ENCODE data around the gene CST8. TPM values are rescaled to one million over a fixed set of nuclear protein-coding genes. Genes with fewer than 3 reads are reported as not detected.

The CST8 gene
- polyA plus RNA-seq, 1 donor (not counting 4 experiments of a cell fraction or from before 2014, with no cell fraction given): not detected

DNA sequence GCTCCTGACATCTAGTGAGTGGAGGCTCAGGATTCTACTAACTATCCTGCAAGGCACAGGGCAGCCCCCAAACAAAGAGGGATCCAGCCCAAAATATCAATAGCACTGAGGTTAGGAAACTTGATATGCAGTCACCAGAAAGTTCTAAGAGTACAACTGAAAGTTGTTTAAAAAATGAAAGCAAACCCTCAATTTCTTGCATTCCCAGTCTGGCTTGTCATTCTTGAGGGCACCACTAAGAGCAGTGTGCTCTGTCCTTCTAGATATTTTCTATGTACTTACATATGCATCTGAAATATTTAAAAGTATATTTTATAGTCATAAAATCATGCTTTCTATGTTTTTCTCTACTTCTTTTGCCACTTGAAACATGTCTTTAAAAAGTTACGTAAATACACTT is 35.9 kb downstream of the CST8 start:
- no peak overlapping the region for H3K4me2 ChIP-seq (ENCODE audit: control insufficient read depth, extremely low read depth, insufficient read depth, low read depth, low read length)
- H3K9me1 ChIP-seq (ENCODE audit: control insufficient read depth, extremely low read depth, insufficient read depth, low read length): no peaks in the 10 kb centered on the region
- no peak overlapping the region for H3K9ac ChIP-seq (ENCODE audit: control insufficient read depth, extremely low read depth, insufficient read depth, low read length)
- H3K4me1 ChIP-seq (ENCODE audit: control insufficient read depth, extremely low read depth, insufficient read depth, low read length): no peaks in the 10 kb centered on the region
- no peaks in the 10 kb centered on the region for H4K20me1 ChIP-seq (ENCODE audit: control insufficient read depth, extremely low read depth, insufficient read depth, low read length)
- no peak for DNase-seq (ENCODE audit: low read depth, low spot score)
- H3K27ac ChIP-seq (ENCODE audit: control insufficient read depth, insufficient read depth, low read length): no peak overlapping the region
- H3K4me3 ChIP-seq (ENCODE audit: control insufficient read depth in 2 of 3, extremely low read depth in 1 of 3, insufficient read depth in 2 of 3, low read depth in 1 of 3, low read length in 3 of 3): no peak overlapping the region
- H3K36me3 ChIP-seq (ENCODE audit: control insufficient read depth in 2 of 2, extremely low read depth in 1 of 2, insufficient read depth in 2 of 2, low read length in 2 of 2): no peaks in the 10 kb centered on the region
- H3K27me3 ChIP-seq (ENCODE audit: control insufficient read depth, extremely low read depth, insufficient read depth, low read length): no peaks in the 10 kb centered on the region
- dilution Hi-C loops (cut with MboI; ENCODE audit: extremely low pct_ligation_motif_present, low sequenced_read_pairs): no loop called here
- TF ChIP-seq CTCF (optimal IDR thresholded peaks at IDR 0.05 in 1 of 3, IDR thresholded peaks at IDR 0.05 in 1 of 3, conservative IDR thresholded peaks at IDR 0.05 in 1 of 3; ENCODE audit: extremely low read depth in 1 of 3, insufficient read depth in 2 of 3, low read length in 3 of 3): no peak
- no peak for TF ChIP-seq EZH2 (IDR thresholded peaks at IDR 0.05; ENCODE audit: low read length)
- no peak for FAIRE-seq
- no peak overlapping the region for H2AFZ ChIP-seq (ENCODE audit: control insufficient read depth, low read length)
- H3K79me2 ChIP-seq (ENCODE audit: control insufficient read depth, insufficient read depth, low read length): no peaks in the 10 kb centered on the region
- peaks cover 5% of the 10 kb centered on the region for H3K9me3 ChIP-seq (ENCODE audit: control insufficient read depth, low read depth, low read length)

- Histone ChIP-seq H3K9me1 (ENCODE audit: control insufficient read depth, extremely low read depth, insufficient read depth, low read length) (no peaks in the 10 kb centered on the region), H3K9me3 (ENCODE audit: control insufficient read depth, low read depth, low read length) (peaks cover 5% of the 10 kb centered on the region), H3K4me2 (ENCODE audit: control insufficient read depth, extremely low read depth, insufficient read depth, low read depth, low read length) (no peak overlapping the region), H3K27ac (ENCODE audit: control insufficient read depth, insufficient read depth, low read length) (no peak overlapping the region), H3K27me3 (ENCODE audit: control insufficient read depth, extremely low read depth, insufficient read depth, low read length) (no peaks in the 10 kb centered on the region), H3K79me2 (ENCODE audit: control insufficient read depth, insufficient read depth, low read length) (no peaks in the 10 kb centered on the region), H4K20me1 (ENCODE audit: control insufficient read depth, extremely low read depth, insufficient read depth, low read length) (no peaks in the 10 kb centered on the region), H3K4me1 (ENCODE audit: control insufficient read depth, extremely low read depth, insufficient read depth, low read length) (no peaks in the 10 kb centered on the region), H3K36me3 (ENCODE audit: control insufficient read depth in 2 of 2, extremely low read depth in 1 of 2, insufficient read depth in 2 of 2, low read length in 2 of 2) (no peaks in the 10 kb centered on the region), H3K4me3 (ENCODE audit: control insufficient read depth in 2 of 3, extremely low read depth in 1 of 3, insufficient read depth in 2 of 3, low read depth in 1 of 3, low read length in 3 of 3) (no peak overlapping the region), H2AFZ (ENCODE audit: control insufficient read depth, low read length) (no peak overlapping the region), H3K9ac (ENCODE audit: control insufficient read depth, extremely low read depth, insufficient read depth, low read length) (no peak overlapping the region)
- TF ChIP-seq EZH2 (IDR thresholded peaks at IDR 0.05; ENCODE audit: low read length) (no peak), CTCF (optimal IDR thresholded peaks at IDR 0.05 in 1 of 3, IDR thresholded peaks at IDR 0.05 in 1 of 3, conservative IDR thresholded peaks at IDR 0.05 in 1 of 3; ENCODE audit: extremely low read depth in 1 of 3, insufficient read depth in 2 of 3, low read length in 3 of 3) (no peak)
- DNase-seq (ENCODE audit: low read depth, low spot score): peak; percentile 49
- no peak for FAIRE-seq
- dilution Hi-C loops (cut with MboI; ENCODE audit: extremely low pct_ligation_motif_present, low sequenced_read_pairs): no loop called here
These were observed 38.0 kb downstream of the CST8 start for GRCh38 chr20:23528867-23529431.

Measured in keratinocyte (primary cell).